Measurements from ENCODE around the gene SKI. TPM values are rescaled to one million over a fixed set of nuclear protein-coding genes. Genes with fewer than 3 reads are reported as not detected.

The SKI gene
- 3.3 and 172 TPM in 2 replicates for total RNA-seq (2014; rRNA removed; shearing (Covaris generic))

DNA sequence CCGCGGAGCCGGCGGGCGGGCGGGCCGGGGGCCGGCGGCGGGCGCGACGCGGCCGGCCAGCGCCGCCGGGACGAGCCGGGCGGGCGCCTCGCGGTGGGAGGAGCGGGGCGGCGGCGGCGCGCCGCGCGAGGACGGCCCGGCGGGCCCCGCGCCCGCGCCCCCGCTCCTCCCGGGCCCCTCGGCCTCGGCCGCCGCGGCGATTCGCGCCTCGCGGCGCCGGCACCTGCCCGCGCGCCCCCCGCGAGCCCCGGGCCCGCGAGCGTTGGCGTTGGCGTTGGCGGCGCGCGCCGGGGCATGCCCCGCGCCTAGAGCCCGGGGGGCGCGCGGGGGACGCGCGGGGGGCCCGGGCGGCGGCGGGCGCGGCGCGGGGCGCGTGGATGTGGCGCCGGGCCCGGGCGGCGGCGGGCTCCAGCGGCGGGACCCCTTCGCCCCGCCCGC is at the start of gene SKI:
TSS of gene SKI (plus strand) at position 163 of the 438 bp plus-strand sequence. CDS start 448 bp downstream, outside the sequence.
- DNase-seq (ENCODE audit: low spot score) = no peak

DNA sequence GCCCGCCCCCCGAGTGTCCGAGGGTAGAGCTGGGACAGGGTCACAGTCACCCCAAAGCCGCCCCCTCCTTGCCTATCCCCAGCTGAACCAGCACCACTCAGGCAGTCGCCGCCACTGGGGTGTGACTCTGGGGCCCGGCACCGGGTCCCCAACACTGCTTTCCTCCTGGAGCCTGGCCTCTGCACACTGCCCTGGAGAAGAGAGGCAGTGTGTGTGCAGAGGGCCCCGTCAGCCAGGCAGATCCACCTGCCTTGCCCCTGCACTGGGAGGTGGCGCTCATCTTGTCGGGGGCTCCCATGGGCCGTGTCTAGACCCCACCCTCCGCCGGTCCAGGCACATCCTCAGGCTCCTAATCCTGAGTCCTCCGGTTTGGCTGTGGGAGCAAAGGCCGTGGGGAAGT is 49.2 kb upstream of the SKI start:
- no peak for DNase-seq (ENCODE audit: low spot score)

GRCh38 chr1:2179283-2180013 is 48.7 kb upstream of the SKI start:
- no peak for DNase-seq (ENCODE audit: low spot score)

- DNase-seq (ENCODE audit: low spot score) = no peak
Measured at GRCh38 chr1:2180297-2181245, 47.5 kb upstream of the SKI start.

DNA sequence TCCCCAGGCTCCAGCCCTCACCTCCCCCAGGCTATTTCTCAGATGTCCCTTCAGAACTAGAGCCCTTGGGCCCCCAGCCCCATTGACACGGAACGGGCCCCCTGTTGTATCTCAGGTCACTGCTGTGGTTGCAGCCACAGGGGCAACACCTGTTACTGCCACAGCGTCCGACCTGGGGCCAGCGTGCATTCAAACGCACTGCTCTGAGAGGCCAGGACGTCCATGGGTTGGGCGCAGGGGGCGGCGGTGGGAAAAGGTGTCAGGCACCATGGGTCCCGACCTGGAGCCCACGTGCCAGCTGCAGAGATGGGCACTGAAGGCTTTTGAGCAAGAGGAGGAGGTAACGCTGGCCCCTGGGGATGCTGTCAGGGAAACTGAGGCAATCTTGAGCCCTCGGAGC is 46.8 kb upstream of the SKI start:
- DNase-seq (ENCODE audit: low spot score) = no peak

DNA sequence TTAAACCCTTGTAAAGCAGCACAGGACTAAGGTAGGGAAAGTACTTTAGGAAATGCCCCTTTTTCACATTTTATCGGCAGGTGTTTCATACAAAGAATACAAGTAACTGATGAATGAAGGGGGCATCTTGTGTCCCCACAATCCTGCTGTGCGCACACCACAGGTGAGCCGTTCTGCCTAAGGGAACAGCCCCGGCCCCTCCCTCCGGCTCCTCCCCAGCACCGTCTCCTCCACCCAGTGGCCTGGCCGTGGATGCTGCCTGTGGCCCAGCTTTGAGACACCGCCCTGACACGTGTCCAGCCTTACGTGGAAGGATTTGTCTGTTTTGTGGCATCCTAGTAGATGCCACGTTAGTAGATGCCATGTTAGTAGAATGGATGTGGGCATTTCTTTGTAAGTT is 46.4 kb upstream of the SKI start:
- DNase-seq (ENCODE audit: low spot score) = no peak

DNA sequence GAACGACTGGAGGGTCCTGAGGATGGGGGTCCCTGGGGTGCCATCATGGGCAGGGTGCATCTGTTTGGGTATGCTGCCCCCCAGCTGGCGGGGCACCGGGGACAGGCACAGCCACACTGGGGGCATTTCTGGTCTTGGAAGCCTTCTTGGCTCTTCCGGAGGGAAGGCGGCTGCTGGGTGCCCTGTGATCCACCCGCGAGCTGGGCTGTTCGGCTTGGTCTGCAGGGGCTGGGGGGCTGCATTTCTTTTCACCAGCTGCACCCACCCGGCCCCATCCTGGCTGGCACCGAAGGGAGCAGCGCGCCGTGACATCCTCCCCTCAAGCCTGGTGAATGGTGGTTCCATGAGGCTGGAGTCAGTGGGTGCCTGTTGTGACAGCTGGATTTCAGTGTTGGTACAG is 45.7 kb upstream of the SKI start:
- DNase-seq (ENCODE audit: low spot score) = no peak

GRCh38 chr1:2183937-2184334 is 44.2 kb upstream of the SKI start:
- DNase-seq (ENCODE audit: low spot score) = no peak

- no peak for DNase-seq (ENCODE audit: low spot score)
Measured at GRCh38 chr1:2184531-2184930, 43.6 kb upstream of the SKI start.

DNA sequence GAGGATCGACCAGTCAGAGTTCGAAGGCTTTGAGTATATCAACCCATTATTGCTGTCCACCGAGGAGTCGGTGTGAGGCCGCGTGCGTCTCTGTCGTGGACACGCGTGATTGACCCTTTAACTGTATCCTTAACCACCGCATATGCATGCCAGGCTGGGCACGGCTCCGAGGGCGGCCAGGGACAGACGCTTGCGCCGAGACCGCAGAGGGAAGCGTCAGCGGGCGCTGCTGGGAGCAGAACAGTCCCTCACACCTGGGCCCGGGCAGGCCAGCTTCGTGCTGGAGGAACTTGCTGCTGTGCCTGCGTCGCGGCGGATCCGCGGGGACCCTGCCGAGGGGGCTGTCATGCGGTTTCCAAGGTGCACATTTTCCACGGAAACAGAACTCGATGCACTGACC is 43.2 kb upstream of the SKI start:
- no peak for DNase-seq (ENCODE audit: low spot score)

DNA sequence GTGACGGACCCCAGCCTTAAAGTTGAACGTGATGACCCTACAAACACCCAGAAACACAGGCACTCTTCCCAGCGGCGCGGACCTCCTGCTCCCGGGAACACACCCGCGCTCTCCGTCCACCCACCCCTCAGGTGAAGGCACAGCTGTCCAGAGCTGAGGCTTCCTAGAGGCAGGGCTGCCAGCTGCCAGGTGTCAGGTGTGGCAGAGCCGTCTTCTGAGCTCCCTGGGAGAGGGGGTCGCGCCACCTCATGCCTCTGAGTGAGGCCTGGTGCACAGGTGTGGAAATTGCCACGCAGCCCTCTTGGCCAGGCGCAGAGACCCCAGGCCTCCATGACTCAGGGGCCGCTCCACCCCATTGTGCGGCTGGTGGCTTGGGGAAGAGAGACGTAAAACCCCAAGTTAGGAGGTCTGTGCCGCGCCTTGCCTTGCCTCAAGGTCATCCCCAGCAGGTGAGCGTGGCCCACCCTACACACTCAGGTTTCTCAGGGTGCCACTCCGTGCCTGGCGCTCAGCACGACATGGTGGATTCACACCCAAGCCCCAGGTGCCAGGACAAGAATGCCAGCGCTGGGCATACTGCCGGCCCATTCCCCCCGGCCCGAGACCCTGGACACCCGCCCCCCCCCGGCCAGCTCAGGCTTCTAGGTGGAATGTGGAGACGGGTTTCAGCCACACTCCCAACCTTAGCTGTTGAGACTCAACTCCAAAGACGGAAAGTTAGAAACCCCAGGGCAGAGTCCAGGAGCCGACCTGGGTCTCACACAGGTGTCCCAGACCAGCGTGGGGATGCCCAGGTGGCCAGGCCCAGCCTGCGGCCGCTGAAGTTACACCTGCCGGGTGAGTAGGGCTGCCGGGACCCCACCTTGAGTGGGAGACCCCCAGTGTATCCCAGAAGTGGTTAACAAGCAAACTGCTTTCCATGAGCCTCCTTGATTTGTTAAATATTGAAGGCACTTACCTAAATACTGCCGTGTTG is 42.0 kb upstream of the SKI start:
- DNase-seq (ENCODE audit: low spot score) = no peak

DNA sequence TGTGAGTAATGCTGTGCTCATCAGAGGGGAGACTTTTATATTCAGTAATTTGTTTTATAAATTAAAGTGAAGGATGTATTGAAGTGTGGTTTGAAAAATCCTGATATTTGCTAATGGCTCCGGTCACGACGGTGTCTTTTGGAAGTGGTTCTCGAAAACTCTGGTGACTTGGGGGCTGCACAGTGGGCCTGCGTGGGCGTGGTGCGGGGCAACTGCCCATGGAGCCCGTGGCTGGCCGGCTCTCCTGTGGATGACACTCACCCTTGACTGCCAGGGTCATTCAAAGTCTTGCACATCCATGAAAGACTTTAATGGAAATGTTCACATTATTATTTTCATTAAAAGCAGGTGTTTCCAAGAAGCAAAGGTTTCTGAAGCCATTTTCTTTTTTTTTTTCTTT is 41.2 kb upstream of the SKI start:
- DNase-seq (ENCODE audit: low spot score) = no peak

DNA sequence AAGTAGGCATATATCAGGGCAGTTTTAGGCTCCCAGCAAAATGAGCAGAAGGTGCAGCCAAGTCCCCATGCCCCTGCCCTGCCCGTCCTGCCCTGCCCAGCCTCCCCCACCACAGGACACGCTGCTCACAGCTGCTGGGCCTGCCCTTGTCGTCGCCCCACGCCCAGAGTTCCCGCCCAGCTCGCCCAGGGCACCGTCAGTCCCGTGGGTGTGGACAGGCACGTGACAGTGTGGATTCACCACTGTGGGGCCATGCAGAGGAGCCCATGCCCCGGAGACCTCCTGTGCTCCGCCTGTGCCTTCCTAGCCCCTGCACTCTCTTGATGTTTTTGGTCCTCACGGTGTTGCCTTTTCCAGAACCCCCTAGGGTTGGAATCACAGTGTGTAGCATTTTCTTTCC is 40.5 kb upstream of the SKI start:
- no peak for DNase-seq (ENCODE audit: low spot score)

DNA sequence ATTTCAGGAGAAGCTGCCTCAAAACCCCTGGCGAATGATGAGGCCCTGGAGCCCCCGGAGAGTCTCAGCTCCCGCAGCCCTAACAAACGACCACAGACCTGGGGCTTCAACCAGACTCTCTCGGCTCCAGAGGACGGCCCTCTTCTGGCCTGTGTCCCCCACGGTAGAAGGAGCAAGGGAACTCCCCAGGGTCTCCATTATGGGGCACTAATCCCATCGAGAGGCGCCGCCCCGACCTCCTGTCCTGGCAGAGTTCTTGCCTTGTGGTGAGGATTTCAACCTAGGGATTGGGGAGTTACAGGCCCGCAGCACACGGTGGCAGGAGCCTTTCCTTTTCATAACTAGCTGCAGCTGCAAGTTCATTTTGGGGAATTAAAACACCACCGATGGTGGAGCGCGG is 39.8 kb upstream of the SKI start:
- no peak for DNase-seq (ENCODE audit: low spot score)

- peak; percentile 88 for DNase-seq (ENCODE audit: low spot score)
Measured at GRCh38 chr1:2189459-2190425, 38.4 kb upstream of the SKI start.

GRCh38 chr1:2190491-2190976 is 37.6 kb upstream of the SKI start:
- DNase-seq (ENCODE audit: low spot score) = no peak

DNA sequence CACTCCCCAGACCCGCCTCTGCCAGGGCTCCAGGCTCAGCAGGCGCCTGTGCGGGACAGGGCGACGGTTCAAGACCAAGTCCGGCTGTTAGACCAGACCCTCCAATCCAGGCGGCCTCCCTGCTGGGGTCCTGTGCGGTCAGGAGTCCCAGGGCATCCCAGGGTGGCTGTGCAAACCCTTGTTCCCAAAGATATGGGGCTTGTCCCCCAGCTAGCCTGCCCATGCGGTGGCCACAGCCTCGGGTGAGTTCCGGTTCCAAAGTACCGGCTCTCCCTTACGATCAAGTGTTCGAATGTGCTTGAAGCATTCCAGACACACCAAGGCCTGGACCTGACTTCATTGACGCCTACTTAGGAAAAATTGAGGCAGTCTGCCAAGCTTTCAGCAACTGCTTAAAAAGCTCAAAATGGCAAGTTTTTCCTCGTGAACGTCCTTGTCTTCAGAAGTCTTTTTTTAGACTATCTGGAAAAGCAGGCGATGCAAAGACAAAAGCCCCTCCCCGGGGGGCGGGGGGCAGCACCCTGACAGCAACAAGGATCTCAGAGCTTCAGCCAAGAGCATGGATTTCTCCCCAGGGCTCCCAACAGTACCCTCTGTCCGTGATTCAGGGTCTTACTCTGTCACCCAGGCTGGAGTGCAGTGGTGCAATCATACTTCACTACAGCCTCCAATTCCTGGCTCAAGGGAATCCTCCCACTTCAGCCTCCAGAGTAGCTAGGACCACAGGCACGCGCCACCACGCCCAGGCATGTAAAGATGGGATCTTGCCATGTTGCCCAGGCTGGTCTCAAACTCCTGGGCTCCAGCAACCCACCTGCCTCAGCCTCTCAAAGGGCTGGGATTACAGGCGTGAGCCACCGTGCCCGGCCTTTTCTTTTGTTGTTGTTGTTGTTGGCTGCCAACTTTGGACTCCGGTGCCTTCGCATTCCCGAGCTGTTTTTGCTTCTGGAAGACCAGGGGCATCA is 35.8 kb upstream of the SKI start:
- DNase-seq (ENCODE audit: low spot score) = no peak

- no peak for DNase-seq (ENCODE audit: low spot score)
Measured at GRCh38 chr1:2193514-2194281, 34.4 kb upstream of the SKI start.
